Activated T-helper 17 cell treated with anti-CD3 and anti-CD28 coated beads, Interleukin-2, amount 50 U/mL, for 72 hours (primary cell): Measurements from ENCODE around the gene STIM2. TPM values are rescaled to one million over a fixed set of nuclear protein-coding genes. Genes with fewer than 3 reads are reported as not detected.
"Not testable (repeated sequence)": the region's sequence is repeated elsewhere in the genome, so short reads cannot be mapped to it uniquely, and the experiment has no call there.

ENCODE experiments used
- ATAC-seq: fragments of 150-1000 bp; cut with Tn5 transposase; replicated peaks from 2 replicates; pipeline ENCODE4 v1.10.0; 2021; ENCODE audit warnings: mild to moderate bottlenecking, moderate library complexity
- H3K27ac Mint-ChIP-seq: one replicate; pipeline ENCODE4 v1.8.0; 2022; ENCODE audit warnings: mixed read lengths
- H3K27me3 Mint-ChIP-seq: one replicate; pipeline ENCODE4 v1.8.0; 2022; ENCODE audit warnings: mixed read lengths
- H3K36me3 Mint-ChIP-seq: one replicate; pipeline ENCODE4 v1.8.0; 2022; ENCODE audit warnings: low read depth, mild to moderate bottlenecking, mixed read lengths
- H3K4me1 Mint-ChIP-seq: one replicate; pipeline ENCODE4 v1.8.0; 2022; ENCODE audit warnings: mixed read lengths
- H3K4me3 Mint-ChIP-seq: one replicate; pipeline ENCODE4 v1.8.0; 2022; ENCODE audit warnings: mild to moderate bottlenecking, mixed read lengths
- H3K9me3 Mint-ChIP-seq: one replicate; pipeline ENCODE4 v1.8.0; 2022; ENCODE audit warnings: mixed read lengths
- total RNA-seq, 2 donors: library from RNA; stranded (reverse); gene quantifications; one replicate each; pipeline ENCODE4 v1.2.3, GENCODE V29; 2022

Gene STIM2
- total RNA-seq: 10 to 100 TPM; 38.4 to 39.6 TPM

DNA sequence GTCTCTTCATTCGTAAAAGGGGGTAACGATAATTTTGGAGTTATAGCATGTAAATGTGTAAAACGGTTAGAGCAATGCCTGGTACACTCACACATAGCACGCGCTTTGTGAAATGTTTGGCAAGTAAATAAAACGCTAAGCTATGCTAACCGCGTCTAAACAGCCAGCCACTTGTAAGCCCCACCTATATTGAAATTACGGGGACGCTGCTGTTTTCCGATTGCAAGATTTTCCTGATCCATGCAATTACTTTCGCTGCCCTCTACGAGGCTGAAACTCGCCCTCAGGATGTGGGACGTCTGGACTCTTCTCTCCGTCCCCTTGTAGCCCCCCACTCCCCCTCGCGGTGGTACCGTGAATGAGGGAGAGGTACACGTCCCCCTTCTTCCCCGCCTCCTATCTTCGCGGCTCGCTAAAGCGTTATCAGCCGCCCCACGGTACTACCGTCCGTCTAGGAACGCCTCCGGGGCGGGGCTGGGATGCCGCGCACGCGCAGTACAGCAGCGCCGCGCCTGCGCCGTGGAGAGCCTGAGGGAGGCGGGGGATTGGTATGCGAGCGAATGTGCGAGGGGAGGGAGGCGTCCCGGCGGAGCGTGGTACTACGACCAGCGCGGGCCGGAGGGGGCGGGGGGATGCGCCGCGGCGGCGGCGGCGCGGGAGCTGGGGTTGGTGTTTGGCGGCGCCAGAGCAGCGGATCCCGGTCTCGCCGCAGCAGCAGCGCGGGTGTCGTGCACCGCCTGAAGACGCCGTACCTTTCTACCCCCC is at the start of gene STIM2:
Gene STIM2, plus strand, starts transcription at position 685 of the 765 bp plus-strand sequence.
- Mint-ChIP-seq H3K4me3 (peak within 1 kb of the TSS; percentile 93), H3K27me3 (no peaks in the 10 kb centered on the region), H3K36me3 (peaks cover 6% of the 10 kb centered on the region), H3K27ac (peak within 1 kb of the TSS; percentile 94), H3K4me1 (peaks cover 39% of the 10 kb centered on the region), H3K9me3 (no peaks in the 10 kb centered on the region)
- peak; percentile 77 for ATAC-seq

- not testable (repeated sequence) for H3K27me3 Mint-ChIP-seq, ATAC-seq, H3K36me3 Mint-ChIP-seq, H3K27ac Mint-ChIP-seq
- peaks cover 12% of the 10 kb centered on the region for H3K4me1 Mint-ChIP-seq
- H3K4me3 Mint-ChIP-seq: peak overlapping the region; percentile 35
- H3K9me3 Mint-ChIP-seq: peaks cover 12% of the 10 kb centered on the region
Observed at GRCh38 chr4:26811571-26811970, 49.1 kb upstream of the STIM2 start.

DNA sequence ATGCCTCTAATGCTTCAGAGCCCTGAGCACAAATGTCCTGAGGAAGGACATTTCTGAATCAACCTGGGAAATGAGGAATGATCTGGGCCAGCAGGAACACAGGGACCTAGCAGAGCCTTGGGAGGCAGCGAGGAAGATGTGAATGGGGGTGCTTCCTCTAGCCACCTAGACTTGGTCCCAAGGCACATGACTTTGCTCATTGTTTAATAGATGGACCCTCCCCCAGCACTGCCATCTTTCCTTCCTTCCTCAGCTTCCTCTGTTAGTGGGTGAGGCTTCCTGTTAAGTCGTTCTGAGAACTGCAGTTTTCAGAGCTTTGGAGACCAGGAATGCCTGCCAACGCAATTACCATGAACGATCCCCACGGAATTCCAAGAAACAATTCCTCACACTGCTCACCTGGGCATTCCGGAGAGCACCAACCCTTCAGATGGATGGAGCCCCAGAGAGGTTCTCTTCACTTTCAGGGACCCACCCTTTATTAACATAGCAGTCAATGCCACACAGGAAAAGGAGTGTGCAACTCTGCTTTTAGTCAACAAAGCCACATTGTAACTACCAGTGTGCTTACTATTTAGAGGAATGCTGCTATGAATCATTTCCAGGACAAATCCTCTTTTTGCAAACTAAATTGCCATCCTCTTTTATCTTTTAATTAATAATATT is 48.5 kb upstream of the STIM2 start:
- Mint-ChIP-seq H3K27me3 (no peaks in the 10 kb centered on the region), H3K4me3 (peak overlapping the region; percentile 47), H3K4me1 (peaks cover 12% of the 10 kb centered on the region), H3K9me3 (peaks cover 12% of the 10 kb centered on the region), H3K36me3 (no peaks in the 10 kb centered on the region), H3K27ac (peak overlapping the region; percentile 13)
- ATAC-seq: peak; percentile 37

DNA sequence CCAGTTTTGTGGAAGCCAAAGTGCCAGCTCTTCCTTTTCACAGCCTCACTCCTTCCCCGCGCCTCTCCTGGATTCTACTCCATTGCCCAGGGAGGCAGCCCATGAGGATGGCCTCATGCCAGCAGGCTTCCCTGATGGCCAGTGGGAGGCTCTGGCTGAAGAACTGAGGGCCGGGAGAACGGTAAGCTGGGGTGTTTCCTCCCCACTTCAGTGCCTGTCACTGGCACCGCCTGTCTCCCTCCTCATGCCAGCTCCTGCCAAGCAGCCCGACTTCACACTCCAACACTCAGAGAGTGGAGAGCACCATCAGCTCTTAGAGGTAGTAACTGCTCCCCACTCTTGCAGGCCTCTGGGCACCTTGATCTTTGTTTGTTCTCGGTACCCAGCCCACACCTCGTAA is 46.9 kb upstream of the STIM2 start:
- peaks cover 12% of the 10 kb centered on the region for H3K9me3 Mint-ChIP-seq
- H3K4me1 Mint-ChIP-seq: peaks cover 12% of the 10 kb centered on the region
- no peaks in the 10 kb centered on the region for H3K36me3 Mint-ChIP-seq
- H3K27me3 Mint-ChIP-seq: no peaks in the 10 kb centered on the region
- H3K27ac Mint-ChIP-seq: no peak overlapping the region
- H3K4me3 Mint-ChIP-seq: no peak overlapping the region
- ATAC-seq: no peak

DNA sequence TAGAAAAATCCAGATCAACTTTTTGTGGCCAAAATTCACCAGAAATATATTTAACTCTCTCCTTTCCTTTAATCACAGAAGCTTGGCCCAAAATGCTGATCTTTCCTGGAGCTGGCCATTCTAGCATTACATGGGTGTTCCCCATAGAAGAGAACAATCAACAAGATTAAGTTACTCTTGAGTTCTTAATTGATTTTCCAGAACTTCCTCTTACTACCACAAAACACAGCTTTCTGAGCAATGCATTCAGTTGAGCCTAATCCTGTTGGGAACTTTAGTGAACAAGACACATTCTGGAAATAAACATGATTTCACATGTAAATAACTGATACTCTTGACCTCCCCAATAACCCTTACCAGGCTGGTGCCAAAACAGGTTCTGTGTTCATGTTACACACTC is 45.4 kb upstream of the STIM2 start:
- Mint-ChIP-seq H3K4me1 (peaks cover 16% of the 10 kb centered on the region), H3K4me3 (no peak overlapping the region), H3K27ac (no peak overlapping the region), H3K27me3 (no peaks in the 10 kb centered on the region), H3K36me3 (no peaks in the 10 kb centered on the region), H3K9me3 (peaks cover 12% of the 10 kb centered on the region)
- no peak for ATAC-seq

- peaks cover 12% of the 10 kb centered on the region for H3K9me3 Mint-ChIP-seq
- H3K4me1 Mint-ChIP-seq: peaks cover 16% of the 10 kb centered on the region
- ATAC-seq: no peak
- H3K4me3 Mint-ChIP-seq: no peak overlapping the region
- H3K36me3 Mint-ChIP-seq: no peaks in the 10 kb centered on the region
- H3K27ac Mint-ChIP-seq: no peak overlapping the region
- H3K27me3 Mint-ChIP-seq: no peaks in the 10 kb centered on the region
Observed at GRCh38 chr4:26815706-26816105, 44.9 kb upstream of the STIM2 start.

GRCh38 chr4:26819026-26819425 is 41.6 kb upstream of the STIM2 start:
- Mint-ChIP-seq H3K9me3 (peaks cover 12% of the 10 kb centered on the region), H3K36me3 (no peaks in the 10 kb centered on the region), H3K27me3 (no peaks in the 10 kb centered on the region), H3K4me1 (peaks cover 13% of the 10 kb centered on the region), H3K4me3 (no peak overlapping the region), H3K27ac (no peak overlapping the region)
- no peak for ATAC-seq

DNA sequence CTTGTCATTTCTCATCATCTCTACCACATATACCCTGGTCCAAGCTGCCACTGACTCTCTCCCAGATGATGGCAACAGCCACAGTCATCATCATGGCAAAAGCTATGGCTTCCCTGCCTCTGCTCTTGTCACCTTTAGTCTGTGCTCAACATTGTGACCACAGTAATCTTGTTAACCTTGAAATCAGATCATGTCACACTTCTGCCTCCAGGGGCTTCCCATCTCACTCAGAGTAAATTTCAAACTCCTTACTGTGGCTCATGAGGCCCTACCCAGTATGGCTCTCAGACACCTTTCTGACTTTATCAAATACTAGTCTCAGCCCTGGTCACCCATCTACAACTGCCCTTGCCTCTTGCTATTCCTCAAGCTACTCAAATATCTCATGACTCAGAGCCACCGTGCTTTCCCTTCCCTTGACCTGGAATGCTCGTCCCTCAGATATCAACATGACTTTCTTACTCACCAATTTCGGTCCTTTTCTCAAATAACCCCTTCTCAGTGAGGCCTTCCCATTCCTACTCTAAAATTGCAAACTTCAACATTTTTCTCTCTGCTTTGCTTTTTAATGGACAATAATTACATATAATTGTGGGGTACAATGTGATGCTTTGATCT is 41.1 kb upstream of the STIM2 start:
- H3K9me3 Mint-ChIP-seq: peaks cover 12% of the 10 kb centered on the region
- peak; percentile 61 for ATAC-seq
- no peaks in the 10 kb centered on the region for H3K27me3 Mint-ChIP-seq
- no peak overlapping the region for H3K27ac Mint-ChIP-seq
- H3K4me1 Mint-ChIP-seq: peaks cover 13% of the 10 kb centered on the region
- H3K4me3 Mint-ChIP-seq: no peak overlapping the region
- H3K36me3 Mint-ChIP-seq: no peaks in the 10 kb centered on the region

- H3K9me3 Mint-ChIP-seq: peaks cover 8% of the 10 kb centered on the region
- no peaks in the 10 kb centered on the region for H3K36me3 Mint-ChIP-seq
- no peak for ATAC-seq
- H3K4me1 Mint-ChIP-seq: peaks cover 13% of the 10 kb centered on the region
- no peak overlapping the region for H3K27ac Mint-ChIP-seq
- H3K4me3 Mint-ChIP-seq: no peak overlapping the region
- no peaks in the 10 kb centered on the region for H3K27me3 Mint-ChIP-seq
Observed at GRCh38 chr4:26820346-26820745, 40.3 kb upstream of the STIM2 start.

DNA sequence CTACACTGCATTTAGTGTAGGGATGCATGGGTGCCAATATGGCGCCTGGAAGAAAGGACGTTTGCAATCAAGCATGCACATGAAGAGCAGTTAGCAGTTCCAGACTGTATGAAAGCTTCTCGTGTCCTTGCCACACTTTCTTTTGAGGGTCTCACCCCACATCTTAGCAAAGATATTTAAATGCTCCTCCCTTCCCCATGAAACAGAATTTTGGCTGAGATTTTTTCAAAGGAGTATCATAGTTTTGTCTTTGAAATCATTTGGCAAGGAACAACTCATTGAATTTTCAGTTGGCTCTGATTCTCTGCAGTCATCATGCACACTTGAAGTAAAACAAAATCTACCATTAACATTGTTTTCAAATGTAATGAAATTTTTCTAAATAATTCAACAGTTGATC is 39.6 kb upstream of the STIM2 start:
- Mint-ChIP-seq H3K9me3 (peaks cover 7% of the 10 kb centered on the region), H3K27me3 (no peaks in the 10 kb centered on the region), H3K36me3 (no peaks in the 10 kb centered on the region), H3K4me1 (peaks cover 13% of the 10 kb centered on the region), H3K27ac (no peak overlapping the region), H3K4me3 (no peak overlapping the region)
- ATAC-seq: no peak

- Mint-ChIP-seq H3K27ac (peak overlapping the region; percentile 81), H3K4me1 (peaks cover 13% of the 10 kb centered on the region), H3K27me3 (no peaks in the 10 kb centered on the region), H3K9me3 (peaks cover 7% of the 10 kb centered on the region), H3K36me3 (no peaks in the 10 kb centered on the region), H3K4me3 (peak overlapping the region; percentile 48)
- ATAC-seq: no peak
Observed at GRCh38 chr4:26821677-26822503, 38.8 kb upstream of the STIM2 start.

DNA sequence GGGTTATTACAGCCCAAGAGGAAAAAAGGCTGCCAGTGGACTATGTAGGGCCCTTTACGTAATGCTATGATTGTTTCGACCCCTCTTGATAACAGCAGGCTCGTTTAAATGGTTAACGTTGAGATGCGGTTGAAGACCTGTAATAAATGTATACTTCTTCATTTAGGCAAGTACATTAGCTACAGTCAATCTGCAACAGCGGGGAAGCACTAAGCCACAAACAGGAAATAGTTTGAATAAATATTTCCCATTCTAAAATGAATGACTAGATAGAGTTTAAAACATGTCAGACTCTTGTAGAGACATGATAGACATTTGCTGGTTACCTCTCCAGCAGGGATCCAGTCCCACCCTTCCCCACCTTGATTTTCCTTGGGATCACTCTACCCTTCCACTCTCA is 38.1 kb upstream of the STIM2 start:
- H3K27me3 Mint-ChIP-seq: no peaks in the 10 kb centered on the region
- H3K9me3 Mint-ChIP-seq: peaks cover 7% of the 10 kb centered on the region
- ATAC-seq: peak; percentile 86
- H3K4me3 Mint-ChIP-seq: peak overlapping the region; percentile 48
- H3K36me3 Mint-ChIP-seq: no peaks in the 10 kb centered on the region
- peak overlapping the region; percentile 81 for H3K27ac Mint-ChIP-seq
- peaks cover 13% of the 10 kb centered on the region for H3K4me1 Mint-ChIP-seq

DNA sequence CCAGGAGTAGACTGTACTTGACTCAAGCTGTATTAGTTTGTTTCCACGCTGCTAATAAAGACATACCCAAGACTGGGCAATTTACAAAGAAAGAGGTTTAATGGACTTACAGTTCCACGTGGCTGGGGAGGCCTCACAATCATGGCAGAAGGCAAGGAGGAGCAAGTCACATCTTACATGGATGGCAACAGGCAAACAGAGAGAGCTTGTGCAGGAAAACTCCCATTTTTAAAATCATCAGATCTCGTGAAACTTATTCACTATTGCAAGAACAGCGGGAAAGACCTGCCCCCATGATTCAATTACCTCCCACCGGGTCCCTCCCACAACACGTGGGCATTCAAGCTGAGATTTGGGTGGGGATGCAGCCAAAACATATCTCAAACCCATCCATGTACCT is 37.7 kb upstream of the STIM2 start:
- ATAC-seq, H3K9me3 Mint-ChIP-seq, H3K36me3 Mint-ChIP-seq, H3K27me3 Mint-ChIP-seq: not testable (repeated sequence)
- peak overlapping the region; percentile 81 for H3K27ac Mint-ChIP-seq
- H3K4me3 Mint-ChIP-seq: peak overlapping the region; percentile 48
- peaks cover 13% of the 10 kb centered on the region for H3K4me1 Mint-ChIP-seq

- H3K27ac Mint-ChIP-seq: no peak overlapping the region
- no peaks in the 10 kb centered on the region for H3K27me3 Mint-ChIP-seq
- H3K9me3 Mint-ChIP-seq: peaks cover 7% of the 10 kb centered on the region
- ATAC-seq: no peak
- no peaks in the 10 kb centered on the region for H3K36me3 Mint-ChIP-seq
- peaks cover 13% of the 10 kb centered on the region for H3K4me1 Mint-ChIP-seq
- H3K4me3 Mint-ChIP-seq: no peak overlapping the region
Observed at GRCh38 chr4:26823583-26823982, 37.1 kb upstream of the STIM2 start.
